Measurements from ENCODE around the gene CD109.
"Not testable (repeated sequence)": the region's sequence is repeated elsewhere in the genome, so short reads cannot be mapped to it uniquely, and the experiment has no call there.

The CD109 gene

DNA sequence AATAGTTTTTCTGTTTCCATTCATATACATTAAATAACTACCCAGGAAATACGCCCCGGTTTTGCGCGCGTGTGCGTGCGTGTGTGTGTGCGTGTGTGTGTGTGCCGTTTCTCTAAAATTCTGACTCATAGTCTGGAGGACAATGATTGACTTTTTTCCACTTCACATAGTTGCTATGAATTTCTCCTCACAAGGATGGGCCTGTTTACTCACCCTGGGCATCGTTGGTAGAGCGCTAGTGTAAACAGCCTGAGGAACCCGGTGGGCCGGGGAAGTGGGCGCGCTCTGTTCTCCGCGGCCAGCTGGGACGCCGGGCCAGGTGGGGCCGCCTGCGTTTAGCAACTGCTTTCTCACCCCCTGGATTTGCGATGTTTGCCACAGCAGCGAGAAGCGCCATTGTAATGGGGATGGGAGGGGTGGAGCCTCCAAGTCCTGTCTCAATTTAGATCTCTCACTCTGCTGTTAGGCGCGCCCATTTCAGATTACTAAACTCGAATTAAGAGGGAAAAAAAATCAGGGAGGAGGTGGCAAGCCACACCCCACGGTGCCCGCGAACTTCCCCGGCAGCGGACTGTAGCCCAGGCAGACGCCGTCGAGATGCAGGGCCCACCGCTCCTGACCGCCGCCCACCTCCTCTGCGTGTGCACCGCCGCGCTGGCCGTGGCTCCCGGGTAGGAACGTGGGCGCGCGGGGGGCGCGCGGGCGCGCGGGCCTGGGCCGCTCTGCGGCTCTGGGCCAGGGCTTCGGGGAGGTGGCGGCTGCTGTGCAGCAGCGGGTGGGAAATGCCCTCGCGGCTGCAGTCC lies at the start of gene CD109:
TSS of gene CD109 (plus strand) at position 585 of the 803 bp plus-strand sequence. CDS start at position 598, 13 bp downstream.
- peak; percentile 55 to 56 for DNase-seq (ENCODE audit: low read depth in 2 of 2)

DNA sequence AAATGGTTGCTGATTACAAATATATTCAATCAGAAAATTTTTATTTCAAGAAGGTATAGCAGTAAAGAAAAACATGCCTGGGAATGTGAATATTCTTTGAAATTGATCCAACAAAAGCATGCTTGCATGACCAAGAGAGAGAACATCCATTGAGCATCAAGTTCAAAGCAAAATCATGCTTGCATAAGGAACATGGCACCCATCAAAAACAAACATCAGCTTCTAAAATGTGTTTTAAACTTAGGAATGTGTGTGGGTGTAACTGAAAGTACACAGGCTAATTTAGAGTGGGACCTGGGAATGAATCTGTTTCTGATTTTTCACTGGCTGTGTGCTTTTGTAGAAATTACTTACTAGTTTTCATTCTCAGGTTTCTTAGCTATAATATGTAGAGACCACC lies 47.8 kb upstream of the CD109 start:
- DNase-seq (ENCODE audit: low read depth in 2 of 2), result no peak

DNA sequence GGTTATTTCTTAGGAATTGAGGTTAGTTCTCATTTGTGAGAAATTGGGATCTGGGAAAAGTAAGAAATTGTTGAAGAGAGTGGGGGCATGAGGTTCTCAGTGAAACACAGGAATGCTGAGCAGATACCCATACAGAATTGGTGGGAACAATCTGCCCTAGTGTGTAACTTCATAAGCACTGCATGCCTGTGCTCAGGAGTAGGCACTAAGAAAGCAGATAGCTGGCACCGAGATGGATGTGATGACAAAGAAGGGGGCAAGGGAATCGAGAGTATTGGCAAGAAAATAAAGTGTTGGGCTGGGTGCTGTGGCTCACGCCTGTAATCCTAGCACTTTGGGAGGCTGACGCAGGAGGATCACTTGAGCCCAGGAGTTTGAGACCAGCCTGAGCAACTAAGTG lies 46.2 kb upstream of the CD109 start:
- no peak for DNase-seq (ENCODE audit: low read depth in 2 of 2)

DNA sequence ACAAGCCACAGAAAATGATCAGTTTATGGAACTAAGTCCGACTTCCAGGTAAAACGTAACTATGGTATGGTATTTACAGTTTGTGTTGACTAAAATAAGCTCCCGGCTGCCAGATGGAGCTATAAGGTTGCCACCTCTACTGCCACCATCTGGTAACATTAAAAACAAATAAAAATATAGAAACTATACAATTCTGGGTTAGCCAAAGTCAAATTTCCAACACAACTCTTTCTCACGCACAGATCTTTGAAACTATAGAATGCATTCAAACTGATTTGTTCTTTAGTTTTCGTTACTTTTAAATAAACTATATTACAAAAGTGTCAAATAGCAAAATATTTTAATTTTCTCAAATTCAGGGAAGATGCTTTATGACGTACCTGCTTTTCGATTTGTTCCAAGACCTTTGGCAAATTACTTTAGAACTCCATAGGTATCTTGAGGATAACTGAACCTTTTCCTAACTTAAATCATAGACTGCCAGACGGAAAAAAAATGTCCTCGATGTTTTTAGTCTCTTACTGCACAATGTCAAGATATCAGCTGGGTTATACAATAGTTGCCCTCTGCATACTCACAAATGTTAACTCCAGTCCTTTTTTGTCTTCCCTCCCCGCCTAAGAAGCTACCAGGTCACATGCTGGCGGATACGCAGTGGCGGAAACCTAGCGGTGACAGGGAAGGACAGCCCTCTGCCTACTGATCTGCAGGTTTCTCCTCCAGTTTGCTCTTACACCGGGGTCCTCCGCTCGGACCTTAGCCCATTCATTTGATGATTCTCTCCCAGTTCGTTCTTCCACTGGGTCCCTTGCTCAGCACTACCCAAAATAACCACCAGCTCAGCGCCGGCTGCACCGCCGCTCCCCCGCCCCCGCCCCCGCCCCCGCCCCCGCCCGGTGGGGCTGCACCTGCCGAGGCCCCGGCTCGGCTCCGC lies 43.1 kb upstream of the CD109 start:
- no peak for DNase-seq (ENCODE audit: low read depth in 2 of 2)

DNA sequence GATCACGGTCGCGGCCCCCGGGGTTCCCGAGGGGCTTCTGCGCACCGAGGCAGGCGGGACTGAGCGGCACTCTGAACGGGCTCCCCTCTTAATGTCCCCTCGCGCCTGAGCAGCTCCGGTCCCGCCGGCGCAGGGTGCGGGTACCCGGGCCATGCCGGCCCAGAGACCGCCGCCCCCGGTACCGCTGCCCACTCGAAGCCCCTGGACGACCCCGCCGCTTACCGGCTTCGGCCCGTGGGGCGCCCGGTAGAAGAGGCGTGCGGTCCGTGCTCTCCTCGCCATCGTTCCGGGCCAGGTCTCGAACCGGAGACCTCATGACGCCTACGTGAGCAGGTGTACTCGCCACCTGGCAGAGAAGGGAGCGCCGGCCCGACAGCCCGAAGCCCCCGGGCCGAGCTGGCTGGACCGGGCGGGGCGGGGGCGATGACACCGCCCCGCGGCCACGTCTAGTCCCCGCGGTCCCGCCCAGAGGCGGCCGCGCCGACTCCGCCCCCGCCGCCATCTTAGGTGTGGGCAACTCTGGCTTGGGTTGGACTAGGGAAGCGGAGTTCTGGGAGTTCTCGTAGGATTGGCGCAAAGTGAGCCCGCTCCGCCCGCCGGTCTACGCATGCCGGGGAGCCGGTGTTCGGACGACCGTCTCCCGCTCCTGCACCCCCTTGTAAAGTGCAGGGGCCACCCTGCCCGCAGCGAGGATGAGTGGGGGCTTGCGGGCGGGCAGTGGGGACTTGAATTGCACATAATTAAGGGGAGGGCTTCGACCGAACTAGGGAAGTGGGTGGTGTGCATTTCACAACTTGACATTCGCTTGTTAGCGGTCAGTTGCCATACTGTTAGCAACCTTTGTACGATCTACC lies 42.2 kb upstream of the CD109 start, which contains the start of gene SLC17A5:
TSS of gene SLC17A5 (minus strand) at position 422 of the 854 bp plus-strand sequence. CDS start at position 316, 106 bp downstream.
- DNase-seq (ENCODE audit: low read depth in 2 of 2), result peak; percentile 84 to 86

DNA sequence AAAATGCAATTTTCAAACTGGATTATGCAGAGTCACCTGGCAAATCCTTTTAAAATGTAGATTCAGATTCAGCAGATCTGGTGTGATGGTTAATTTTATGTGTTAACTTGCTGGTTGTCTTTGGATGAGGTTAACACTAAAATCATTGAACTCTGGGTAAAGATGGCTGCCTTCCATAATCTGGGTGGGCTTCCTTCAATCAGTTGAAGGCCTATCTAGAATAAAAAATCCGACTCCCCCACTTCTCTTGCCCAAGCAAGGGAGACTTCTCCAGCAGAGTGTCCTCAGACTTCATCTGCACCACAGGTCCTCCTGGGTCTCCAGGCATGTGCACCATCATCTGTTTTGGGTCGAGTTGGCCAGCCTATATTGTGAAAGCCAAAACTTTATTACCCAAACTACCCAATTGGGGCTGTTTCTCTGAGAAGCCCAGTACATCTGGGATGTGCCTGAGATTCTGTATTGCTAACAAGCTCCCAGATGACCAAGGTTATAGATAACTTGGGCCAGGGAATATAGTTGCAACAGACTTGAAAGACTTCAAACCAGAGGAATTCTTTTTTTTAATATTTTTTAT lies 40.6 kb upstream of the CD109 start:
- DNase-seq (ENCODE audit: low read depth in 2 of 2), result no peak

DNA sequence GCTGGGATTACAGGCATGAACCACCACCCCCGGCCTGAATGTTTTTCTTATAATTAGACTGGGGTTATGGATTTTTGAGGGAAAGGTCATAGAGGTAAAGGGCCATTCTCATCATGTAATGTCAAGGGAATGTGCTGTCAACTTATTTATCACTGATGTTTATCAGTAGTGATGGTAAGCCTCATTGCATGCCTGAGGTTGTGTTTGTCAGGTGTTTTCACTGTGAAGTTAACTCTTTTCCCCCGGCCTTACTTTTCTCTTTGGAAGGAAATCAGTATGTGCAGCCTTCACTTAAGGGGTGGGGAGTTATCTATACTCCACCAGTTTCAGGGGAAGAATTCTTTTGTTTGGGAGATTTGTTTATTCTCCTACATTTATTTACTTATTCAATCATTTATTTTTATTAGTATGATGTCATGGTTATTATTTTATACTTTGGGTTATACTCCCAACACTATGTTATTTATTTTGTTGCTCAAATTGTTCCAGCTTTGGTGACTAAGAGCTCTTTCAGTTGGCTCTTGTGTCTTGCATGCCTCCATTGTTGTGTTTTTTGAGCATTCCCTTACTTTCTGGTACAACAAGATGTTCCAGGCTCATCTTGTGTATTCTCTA lies 39.4 kb upstream of the CD109 start:
- DNase-seq (ENCODE audit: low read depth in 2 of 2), result no peak

DNA sequence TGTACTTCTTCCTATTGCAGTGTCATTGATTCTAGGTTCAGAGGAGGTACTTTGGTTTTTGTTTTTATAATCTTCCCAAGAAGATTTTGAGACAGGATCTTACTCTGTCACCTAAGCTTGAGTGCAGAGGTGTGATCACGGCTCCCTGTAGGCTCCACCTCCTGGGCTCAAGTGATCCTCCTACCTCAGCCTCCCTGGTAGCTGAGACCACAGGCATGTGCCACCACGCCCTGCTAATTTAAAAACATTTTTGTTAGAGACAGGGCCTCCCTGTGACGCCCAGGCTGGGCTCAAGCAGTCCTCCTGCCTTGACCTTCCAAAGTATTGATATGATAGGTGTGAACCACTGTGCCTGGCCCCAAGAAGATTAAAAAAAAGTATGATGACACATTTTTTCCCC lies 38.8 kb upstream of the CD109 start:
- DNase-seq (ENCODE audit: low read depth in 2 of 2), result no peak

DNA sequence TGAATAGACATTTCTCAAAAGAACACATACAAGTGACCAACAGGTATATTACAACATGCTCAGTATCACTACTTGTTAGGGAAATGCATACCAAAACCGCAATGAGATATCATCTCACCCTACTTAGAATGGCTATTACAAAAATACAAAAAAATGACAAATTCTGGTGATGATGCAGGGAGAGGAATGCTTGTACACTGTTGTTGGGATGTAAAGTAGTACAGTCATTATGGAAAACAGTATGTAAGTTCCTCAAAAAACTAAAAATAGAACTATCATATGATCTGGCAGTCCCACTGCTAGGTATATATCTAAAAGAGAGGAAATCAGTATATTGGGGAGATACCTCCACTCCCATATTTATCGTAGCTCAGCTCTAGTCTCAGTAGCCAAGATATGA lies 31.3 kb upstream of the CD109 start:
- no peak for DNase-seq (ENCODE audit: low read depth in 2 of 2)

DNA sequence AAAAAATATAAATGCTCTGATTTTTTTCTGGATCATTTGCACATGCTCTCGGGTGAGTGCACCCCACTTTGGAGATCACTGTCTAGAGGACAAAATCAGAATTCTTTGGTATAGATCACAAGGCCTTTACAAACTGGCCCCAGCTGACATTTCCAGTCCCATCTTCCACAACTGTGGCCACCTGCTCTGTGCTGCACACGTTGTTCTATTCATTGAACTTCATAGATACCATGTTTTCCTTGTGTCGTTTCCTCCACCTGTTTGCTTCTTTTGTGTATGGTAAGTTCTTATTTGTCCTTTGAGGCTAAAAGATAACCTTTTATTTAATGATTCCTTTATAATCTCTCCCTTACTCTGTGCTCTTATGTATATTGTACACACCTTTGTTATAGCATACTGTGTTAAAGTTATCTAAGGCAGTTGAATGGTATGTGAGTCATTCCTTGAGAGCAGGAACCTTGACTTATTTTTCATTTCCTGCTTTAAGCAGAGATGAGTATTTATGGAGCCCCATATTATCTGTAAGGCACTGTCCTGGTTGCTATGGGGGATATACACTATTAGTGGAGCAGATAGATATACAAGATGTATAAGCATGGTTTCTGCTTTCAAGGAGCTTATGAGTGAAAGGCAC lies 30.2 kb upstream of the CD109 start:
- DNase-seq (ENCODE audit: low read depth in 2 of 2), result no peak

DNA sequence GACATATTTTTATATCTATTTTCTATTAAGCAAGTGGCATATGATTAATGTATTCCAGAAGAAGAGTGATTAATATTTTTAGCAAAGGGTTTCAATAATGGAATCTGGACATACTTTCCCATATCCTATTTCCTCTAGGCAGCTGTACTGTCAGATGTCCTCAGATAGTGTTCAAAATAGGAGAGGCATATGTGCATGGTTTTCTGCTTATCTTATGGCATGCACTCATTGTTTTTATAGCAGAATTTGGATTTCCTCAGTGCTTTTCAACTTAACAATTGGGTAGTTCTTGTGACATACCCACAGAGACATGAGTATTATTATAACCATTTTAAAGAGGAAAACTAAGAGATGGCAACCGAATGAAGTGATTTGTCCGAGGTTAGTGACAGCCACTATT lies 29.6 kb upstream of the CD109 start:
- no peak for DNase-seq (ENCODE audit: low read depth in 2 of 2)

DNA sequence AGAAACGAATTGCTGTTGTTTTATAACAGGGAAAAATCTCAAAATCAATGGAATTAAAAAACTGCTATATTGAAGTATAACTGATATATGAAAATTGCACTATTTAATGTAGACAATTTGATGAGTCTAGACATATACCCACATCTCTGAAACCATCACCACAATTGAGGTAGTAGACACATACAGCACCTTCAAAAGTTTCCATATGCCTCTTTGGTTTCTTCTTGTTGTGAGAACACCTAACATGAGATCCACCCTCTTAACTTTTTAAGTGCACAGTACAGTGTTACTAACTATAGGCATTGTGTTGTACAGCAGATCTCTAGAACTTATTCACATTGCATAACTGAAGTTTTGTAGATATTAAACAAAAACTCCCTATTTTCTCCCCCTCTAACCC lies 28.2 kb upstream of the CD109 start:
- DNase-seq (ENCODE audit: low read depth in 2 of 2), result no peak

DNA sequence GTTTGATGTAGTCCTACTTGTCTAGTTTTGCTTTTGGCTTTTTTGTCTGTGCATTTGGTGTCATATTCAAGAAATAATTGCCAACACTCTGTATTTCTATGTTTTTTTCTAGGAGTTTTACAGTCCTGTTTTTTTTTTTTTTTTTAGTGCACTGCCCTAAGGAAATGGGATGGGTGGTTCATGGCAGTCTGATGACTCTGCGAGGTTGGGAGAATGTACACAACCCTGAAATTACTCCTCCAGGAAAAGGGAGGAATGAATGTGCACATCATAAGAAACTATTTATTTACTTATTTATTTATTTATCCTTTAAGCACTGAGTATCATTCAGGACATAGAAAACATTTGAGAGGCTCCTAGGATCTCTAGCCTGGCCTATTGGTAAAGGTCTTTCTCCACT lies 27.0 kb upstream of the CD109 start:
- DNase-seq (ENCODE audit: low read depth in 2 of 2), result no peak

DNA sequence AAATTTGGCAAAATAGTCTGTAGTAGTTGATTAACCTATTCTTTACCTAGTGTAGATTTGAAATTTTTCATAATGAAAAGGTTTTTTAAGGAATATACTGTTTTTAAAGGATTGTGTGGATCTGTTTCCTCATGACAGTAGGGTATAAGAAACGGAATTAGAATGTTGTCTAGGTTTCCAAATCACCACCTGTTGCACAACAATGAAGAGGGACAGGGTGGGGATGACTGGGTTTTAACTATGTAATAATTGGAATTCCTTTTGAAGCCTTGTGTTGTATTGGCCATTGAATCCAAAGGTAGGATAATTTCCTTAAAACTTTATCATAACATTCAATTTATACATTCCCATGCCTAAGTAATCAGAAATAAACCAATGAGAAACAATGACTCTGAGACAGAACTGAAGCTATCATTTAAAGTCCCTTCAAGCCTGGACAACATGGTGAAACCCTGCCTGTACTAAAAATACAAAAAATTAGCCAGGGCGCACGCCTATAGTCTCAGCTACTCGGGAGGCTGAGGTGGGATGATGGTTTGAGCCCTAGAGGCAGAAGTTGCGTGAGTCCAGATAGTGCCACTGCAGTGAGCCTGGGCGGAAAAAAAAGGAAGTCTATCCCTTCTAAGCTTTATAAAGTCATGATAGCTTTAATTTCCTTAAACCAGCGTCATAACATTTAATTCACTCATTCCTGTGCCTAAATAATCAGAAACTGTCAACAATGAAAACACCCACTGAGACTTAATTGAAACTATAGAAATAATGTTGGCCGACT lies 23.9 kb upstream of the CD109 start:
- no peak for DNase-seq (ENCODE audit: low read depth in 2 of 2)

DNA sequence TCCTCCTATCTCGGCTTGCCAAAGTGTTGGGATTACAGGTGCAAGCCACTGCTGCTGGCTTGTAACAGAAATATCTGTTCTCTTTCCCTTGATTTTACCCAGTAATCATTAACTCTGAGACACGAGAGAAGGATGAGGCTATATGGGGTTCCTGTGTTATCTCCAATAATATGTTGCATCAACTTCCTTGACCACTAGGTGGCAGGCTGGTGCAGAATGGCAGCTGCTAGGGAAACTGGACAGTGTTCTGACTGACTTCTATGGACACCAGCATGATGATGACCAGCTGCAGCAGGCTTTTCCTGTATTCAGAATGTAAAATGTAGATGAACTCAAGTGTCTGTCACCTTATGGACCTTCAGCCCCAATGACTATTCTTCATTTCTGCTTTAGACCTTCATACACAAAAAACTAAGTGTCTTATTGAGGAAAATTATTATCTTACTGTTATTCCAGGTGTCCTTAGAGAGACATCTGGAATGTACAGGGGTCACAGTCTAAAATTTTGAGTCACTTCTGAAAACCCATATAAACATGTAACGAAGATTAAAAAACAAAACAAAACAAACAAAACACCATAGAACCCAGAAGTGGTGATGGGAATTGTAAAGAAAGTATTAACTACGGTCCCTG lies 20.4 kb upstream of the CD109 start:
- DNase-seq (ENCODE audit: low read depth in 2 of 2), result peak; percentile 37 to 49

DNA sequence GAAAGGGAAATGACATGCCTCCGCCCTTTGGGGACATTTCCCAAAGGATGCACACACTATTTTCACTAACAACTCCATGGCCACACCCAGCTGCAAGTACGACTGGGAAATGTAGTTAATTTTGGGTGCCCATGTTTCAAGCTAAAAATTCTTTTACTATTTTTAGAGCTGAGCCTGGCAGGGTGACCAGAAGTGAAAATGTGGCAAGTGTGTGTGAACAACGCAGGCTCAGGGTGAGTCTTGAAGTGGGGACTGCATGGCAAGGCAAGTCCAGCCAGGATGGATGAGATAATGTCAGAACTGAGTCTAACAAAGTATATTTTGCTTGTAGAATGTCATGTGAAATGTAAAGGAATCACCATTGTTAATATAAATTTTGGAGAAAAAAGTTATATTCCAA lies 17.0 kb upstream of the CD109 start:
- DNase-seq (ENCODE audit: low read depth in 2 of 2), result no peak

DNA sequence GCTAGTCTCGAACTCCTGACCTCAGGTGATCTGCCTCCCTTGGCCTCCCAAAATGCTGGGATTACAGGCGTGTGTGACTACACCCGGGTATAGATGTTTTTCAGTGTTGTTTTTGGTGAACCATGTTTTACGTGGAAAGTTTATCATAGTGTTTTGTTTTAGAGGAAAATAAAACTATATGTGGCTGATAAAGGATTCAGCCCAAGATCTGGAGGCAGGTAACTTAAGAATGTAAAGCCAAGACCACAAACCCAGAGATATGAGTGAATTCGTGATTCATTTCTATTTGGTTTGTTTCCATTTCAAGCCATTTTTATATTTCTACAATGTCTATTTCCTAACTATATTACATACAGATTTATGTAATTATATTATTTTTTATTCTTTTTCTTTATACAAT lies 16.2 kb upstream of the CD109 start:
- DNase-seq (ENCODE audit: low read depth in 2 of 2), result not testable (repeated sequence)

DNA sequence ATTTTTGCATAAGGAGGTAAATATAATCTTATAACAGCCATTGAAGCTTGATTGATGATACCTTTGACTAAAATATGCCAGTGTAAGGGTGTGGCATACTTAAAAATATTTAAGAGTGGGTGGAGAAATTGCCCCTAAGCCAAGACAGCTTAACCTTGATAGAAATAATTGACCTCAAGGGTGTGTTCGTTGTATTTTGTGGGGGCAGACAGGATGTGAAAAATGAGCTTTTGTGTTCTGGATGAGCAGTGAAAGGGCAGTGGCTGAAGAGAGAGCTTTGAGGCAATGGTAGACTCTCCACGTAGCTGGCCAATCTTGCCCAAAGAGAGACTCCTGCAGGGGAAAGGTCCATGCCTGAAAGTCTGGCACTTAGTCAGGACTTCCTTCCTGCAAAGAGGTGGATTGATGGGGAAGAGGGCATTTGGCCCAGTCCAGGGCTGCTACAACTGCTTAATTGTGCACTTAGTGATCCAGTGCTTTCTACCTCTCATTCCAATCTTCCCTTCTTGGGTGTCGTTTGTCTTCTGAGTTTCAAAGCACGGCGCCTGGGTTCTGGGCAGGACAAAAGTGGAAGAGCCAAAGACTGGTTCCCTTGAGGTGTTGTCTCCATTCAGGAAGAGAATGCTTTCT lies 15.6 kb upstream of the CD109 start:
- no peak for DNase-seq (ENCODE audit: low read depth in 2 of 2)

DNA sequence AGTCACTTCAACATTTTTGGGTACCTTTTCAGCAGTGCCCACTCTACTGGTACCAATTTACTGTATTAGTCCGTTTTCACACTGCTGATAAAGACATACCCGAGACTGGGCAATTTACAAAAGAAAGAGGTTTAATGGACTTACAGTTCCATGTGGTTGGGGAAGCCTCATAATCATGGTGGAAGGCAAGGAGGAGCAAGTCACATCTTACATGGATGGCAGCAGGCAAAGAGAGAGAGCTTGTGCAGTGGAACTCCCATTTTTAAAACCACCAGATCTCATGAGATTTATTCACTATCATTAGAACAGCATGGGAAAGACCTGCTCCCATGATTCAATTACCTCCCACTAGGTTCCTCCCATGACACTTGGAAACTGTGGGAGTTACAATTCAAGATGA lies 12.4 kb upstream of the CD109 start:
- DNase-seq (ENCODE audit: low read depth in 2 of 2), result not testable (repeated sequence)
